BJ (cell line): Measurements from ENCODE around the gene BCL2L1. TPM values are rescaled to one million over a fixed set of nuclear protein-coding genes. Genes with fewer than 3 reads are reported as not detected.
"Not testable (repeated sequence)": the region's sequence is repeated elsewhere in the genome, so short reads cannot be mapped to it uniquely, and the experiment has no call there.

Source experiments
- CTCF ChIA-PET: fragments of 350-600 bp; formaldehyde crosslinking; extraction: SDS; loops from one replicate; lab custom pipeline; 2021; ENCODE audit warnings: antibody characterized with exemption, inconsistent platforms; lab: Yijun Ruan, JAX
- POLR2A ChIA-PET: fragments of 300-600 bp; sonication (Branson Sonifier 250); formaldehyde crosslinking; extraction: SDS; loops from one replicate; lab custom pipeline; 2021; ENCODE audit warnings: antibody characterized with exemption; lab: Charles Lee
- DNase-seq: peaks from one replicate; pipeline ENCODE4 v3.0.0-alpha.2; 2011; ENCODE audit warnings: low read depth
- H3K27me3 ChIP-seq: 2 replicates; pipeline ENCODE4 v1.6.0; 2011; ENCODE audit warnings: low read length; ENCODE audit not compliant: control insufficient read depth, insufficient read depth
- H3K36me3 ChIP-seq: 2 replicates; pipeline ENCODE4 v1.5.1; 2011; ENCODE audit warnings: low read length; ENCODE audit not compliant: control insufficient read depth, insufficient read depth
- H3K4me3 ChIP-seq: 2 replicates; pipeline ENCODE4 v1.5.1; 2011; ENCODE audit warnings: low read depth, mild to moderate bottlenecking, control low read depth, low read length
- CTCF ChIP-seq: IDR thresholded peaks from 2 replicates; pipeline ENCODE4 v1.5.1; 2011; ENCODE audit warnings: low read depth, mild to moderate bottlenecking, control low read depth, inconsistent platforms, low read length, moderate library complexity; ENCODE audit not compliant: insufficient read depth
- polyA plus RNA-seq: library from polyadenylated mRNA; depleted of rRNA; stranded (reverse); fragments of >200 nt; gene quantifications from 2 replicates; pipeline ENCODE4 v1.2.3, GENCODE V29; 2011

BCL2L1 gene
- polyA plus RNA-seq, 1 experiment: 90.7 TPM

DNA sequence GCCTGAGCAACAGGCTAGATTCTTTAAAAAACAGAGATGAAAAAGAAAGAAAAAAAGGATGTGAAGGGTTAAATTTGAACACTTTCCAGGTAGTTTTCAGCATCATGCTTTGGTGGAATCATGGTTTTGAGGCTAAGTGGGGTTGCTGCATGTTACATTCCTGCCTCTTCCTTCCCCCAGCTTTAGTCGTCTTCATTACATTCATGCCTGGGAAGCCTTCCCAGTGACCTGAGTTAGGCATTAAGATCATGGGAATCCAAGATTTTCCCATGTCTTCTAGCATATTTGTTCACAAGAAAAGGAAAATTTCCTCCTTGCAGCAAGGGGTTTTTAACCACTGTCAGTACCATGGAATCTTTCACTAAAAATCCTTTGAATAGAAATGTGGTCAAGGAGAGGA, 28.5 kb upstream of the BCL2L1 start:
- no peak overlapping the region for H3K4me3 ChIP-seq
- TF ChIP-seq CTCF: no peak
- ChIA-PET POLR2A (interaction anchor here (0.5 kb wide), 1 partner anchor 19 kb away, joined by 4 read pairs; no protein-coding TSS in a partner anchor), CTCF (interaction anchor here (0.7 to 1.8 kb wide), 4 partner anchors 10 to 99 kb away, joined by 3 to 4 read pairs (median 3); no protein-coding TSS in a partner anchor)
- no peaks in the 10 kb centered on the region for H3K36me3 ChIP-seq
- no peaks in the 10 kb centered on the region for H3K27me3 ChIP-seq
- DNase-seq: peak; percentile 84

- no peaks in the 10 kb centered on the region for H3K36me3 ChIP-seq
- TF ChIP-seq CTCF: no peak
- POLR2A ChIA-PET: no interaction called here
- CTCF ChIA-PET: interaction anchor here (0.7 to 3.2 kb wide), 5 partner anchors 10 to 431 kb away, joined by 3 to 17 read pairs (median 4); no protein-coding TSS in a partner anchor
- H3K27me3 ChIP-seq: no peaks in the 10 kb centered on the region
- H3K4me3 ChIP-seq: no peak overlapping the region
- DNase-seq: no peak
Observed at GRCh38 chr20:31749223-31749622, 26.6 kb upstream of the BCL2L1 start.

- no peaks in the 10 kb centered on the region for H3K27me3 ChIP-seq
- POLR2A ChIA-PET: no interaction called here
- no peak for TF ChIP-seq CTCF
- DNase-seq: no peak
- no peaks in the 10 kb centered on the region for H3K36me3 ChIP-seq
- CTCF ChIA-PET: interaction anchor here (0.7 to 3.2 kb wide), 4 partner anchors 12 to 192 kb away, joined by 3 to 17 read pairs (median 6); no protein-coding TSS in a partner anchor
- no peak overlapping the region for H3K4me3 ChIP-seq
Observed at GRCh38 chr20:31747640-31748039, 25.0 kb upstream of the BCL2L1 start.

DNA sequence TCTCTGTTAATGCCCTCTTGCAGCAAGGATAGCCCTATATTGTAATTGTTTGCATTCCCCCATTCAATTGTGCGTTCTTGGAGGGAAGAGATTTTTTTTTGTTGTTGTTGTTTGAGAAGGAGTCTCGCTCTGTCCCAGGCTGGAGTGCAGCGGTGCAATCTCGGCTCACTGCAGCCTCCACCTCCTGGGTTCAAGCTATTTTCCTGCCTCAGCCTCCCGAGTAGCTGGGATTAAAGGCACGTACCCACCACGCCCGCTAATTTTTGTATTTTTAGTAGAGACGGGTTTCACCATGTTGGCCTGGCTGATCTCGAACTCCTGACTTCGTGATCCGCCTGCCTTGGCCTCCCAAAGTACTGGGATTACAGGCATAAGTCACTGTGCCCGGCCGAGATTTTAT, 24.4 kb upstream of the BCL2L1 start:
- H3K4me3 ChIP-seq, DNase-seq, POLR2A ChIA-PET, H3K36me3 ChIP-seq, H3K27me3 ChIP-seq: not testable (repeated sequence)
- CTCF ChIA-PET: interaction anchor here (1.3 to 3.2 kb wide), 2 partner anchors 12 kb away, joined by 3 to 17 read pairs; no protein-coding TSS in a partner anchor

DNA sequence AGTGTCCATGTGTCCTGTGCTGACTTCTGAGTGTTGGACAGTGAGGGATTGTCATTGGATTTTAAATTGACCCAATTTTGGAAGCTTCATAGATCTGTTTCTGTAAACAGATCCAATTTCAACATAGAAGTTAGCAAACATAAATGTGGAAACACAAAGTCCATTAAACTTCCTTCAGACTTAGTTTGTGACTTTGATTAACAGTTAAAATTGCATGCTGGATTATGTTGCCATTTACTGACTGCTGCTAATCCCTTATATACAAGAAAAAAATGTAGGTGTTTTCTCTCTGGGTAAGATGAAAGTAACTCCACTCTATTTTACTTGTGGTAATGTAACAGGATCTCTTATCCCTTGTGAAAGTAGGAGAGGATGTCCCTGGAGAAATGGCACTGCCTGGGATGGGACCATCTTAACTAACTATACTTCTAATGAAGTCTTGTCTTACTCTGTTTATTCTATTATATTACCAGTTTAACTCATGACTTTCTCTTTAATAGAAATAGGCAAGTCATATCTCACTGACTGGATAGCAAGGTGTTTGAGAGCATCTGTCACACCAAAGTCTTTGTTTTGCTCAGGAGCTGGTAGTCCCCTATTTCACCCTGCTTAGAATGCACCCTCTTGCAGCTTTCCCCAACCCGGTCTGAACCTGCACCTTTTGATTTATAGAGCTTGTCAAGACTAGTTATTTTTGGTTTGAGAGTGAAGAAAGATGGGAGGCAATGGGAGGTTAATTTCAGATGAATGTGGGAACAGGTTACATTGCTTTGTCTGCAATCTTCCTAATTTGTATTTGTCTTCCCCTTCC, 23.6 kb upstream of the BCL2L1 start:
- no peak overlapping the region for H3K4me3 ChIP-seq
- TF ChIP-seq CTCF: no peak
- no peak for DNase-seq
- no peaks in the 10 kb centered on the region for H3K36me3 ChIP-seq
- ChIA-PET CTCF (interaction anchor here (1.3 to 3.2 kb wide), 2 partner anchors 11 to 13 kb away, joined by 3 to 17 read pairs; no protein-coding TSS in a partner anchor), POLR2A (no interaction called here)
- no peaks in the 10 kb centered on the region for H3K27me3 ChIP-seq
